Astrocyte (in vitro differentiated cells and primary cell): ENCODE data around the gene P3H2. TPM values are rescaled to one million over a fixed set of nuclear protein-coding genes. Genes with fewer than 3 reads are reported as not detected.
A peak's percentile ranks its signal among the peaks of the same experiment; 100 is the strongest.

Source experiments
- DNase-seq: peaks from one replicate; pipeline ENCODE4 v3.0.0-alpha.2; 2010; ENCODE audit warnings: low read depth
- FAIRE-seq: peaks from 2 replicates; lab custom pipeline; 2011; peaks lifted over from hg19 to GRCh38; lab: Jason Lieb, UNC
- H2AFZ ChIP-seq: 2 replicates; pipeline ENCODE4 v1.6.0; 2012; ENCODE audit warnings: low read depth, low read length, inconsistent platforms
- H3K27ac ChIP-seq: 2 replicates; pipeline ENCODE4 v1.5.1; 2011; ENCODE audit warnings: low read depth, low read length, inconsistent platforms
- H3K27me3 ChIP-seq: 2 replicates; pipeline ENCODE4 v1.6.0; 2011; ENCODE audit warnings: low read length, inconsistent platforms; ENCODE audit not compliant: insufficient read depth
- H3K36me3 ChIP-seq: 2 replicates; pipeline ENCODE4 v1.5.1; 2011; ENCODE audit warnings: low read length, inconsistent platforms; ENCODE audit not compliant: insufficient read depth
- H3K4me1 ChIP-seq: 2 replicates; pipeline ENCODE4 v1.5.1; 2011; ENCODE audit warnings: low read length, inconsistent platforms; ENCODE audit not compliant: insufficient read depth
- H3K4me2 ChIP-seq: 2 replicates; pipeline ENCODE4 v1.6.0; 2012; ENCODE audit warnings: low read length, inconsistent platforms
- H3K4me3 ChIP-seq: 2 replicates; pipeline ENCODE4 v1.5.1; 2011; ENCODE audit warnings: low read depth, mild to moderate bottlenecking, low read length, inconsistent platforms; ENCODE audit not compliant: insufficient read depth
- H3K79me2 ChIP-seq: 2 replicates; pipeline ENCODE4 v1.6.0; 2012; ENCODE audit warnings: mild to moderate bottlenecking, low read length, inconsistent platforms; ENCODE audit not compliant: insufficient read depth
- H3K9ac ChIP-seq: 2 replicates; pipeline ENCODE4 v1.6.0; 2012; ENCODE audit warnings: mild to moderate bottlenecking, low read length, inconsistent platforms
- H3K9me3 ChIP-seq: 2 replicates; pipeline ENCODE4 v1.5.1; 2012; ENCODE audit warnings: low read depth, mild to moderate bottlenecking, low read length, inconsistent platforms; ENCODE audit not compliant: insufficient read depth
- H4K20me1 ChIP-seq: 2 replicates; pipeline ENCODE4 v1.6.0; 2012; ENCODE audit warnings: low read length, inconsistent platforms; ENCODE audit not compliant: insufficient read depth
- H3K27ac Mint-ChIP-seq: one replicate; pipeline ENCODE4 v1.8.0; 2021; ENCODE audit warnings: mild to moderate bottlenecking, mixed read lengths; ENCODE audit not compliant: unreplicated experiment
- H3K27me3 Mint-ChIP-seq: one replicate; pipeline ENCODE4 v1.8.0; 2021; ENCODE audit warnings: low read depth, mixed read lengths; ENCODE audit not compliant: unreplicated experiment
- H3K36me3 Mint-ChIP-seq: one replicate; pipeline ENCODE4 v1.8.0; 2021; ENCODE audit warnings: low read depth, mixed read lengths; ENCODE audit not compliant: unreplicated experiment
- H3K4me1 Mint-ChIP-seq: one replicate; pipeline ENCODE4 v1.8.0; 2021; ENCODE audit warnings: low read depth, mixed read lengths; ENCODE audit not compliant: unreplicated experiment
- H3K4me3 Mint-ChIP-seq: one replicate; pipeline ENCODE4 v1.8.0; 2021; ENCODE audit warnings: mild to moderate bottlenecking, moderate library complexity, mixed read lengths; ENCODE audit not compliant: unreplicated experiment
- H3K9me3 Mint-ChIP-seq: one replicate; pipeline ENCODE4 v1.8.0; 2021; ENCODE audit warnings: mild to moderate bottlenecking, mixed read lengths; ENCODE audit not compliant: unreplicated experiment
- EZH2 ChIP-seq: IDR thresholded peaks from 2 replicates; pipeline ENCODE4 v1.6.1; 2012; ENCODE audit warnings: mild to moderate bottlenecking, low read length, inconsistent platforms; ENCODE audit not compliant: insufficient read depth
- total RNA-seq: library from RNA; stranded (reverse); gene quantifications from 2 replicates; pipeline ENCODE4 v1.2.1, GENCODE V29; 2021
- TF ChIP-seq, protein P1 (sequence below): IDR thresholded peaks from 2 replicates; pipeline ENCODE4 v1.5.1; 2011; ENCODE audit warnings: low read depth, mild to moderate bottlenecking, inconsistent platforms, low read length, moderate library complexity; ENCODE audit not compliant: insufficient read depth

P3H2 gene
- total RNA-seq, 1 donor from 2014 or later = 57.7 TPM

DNA sequence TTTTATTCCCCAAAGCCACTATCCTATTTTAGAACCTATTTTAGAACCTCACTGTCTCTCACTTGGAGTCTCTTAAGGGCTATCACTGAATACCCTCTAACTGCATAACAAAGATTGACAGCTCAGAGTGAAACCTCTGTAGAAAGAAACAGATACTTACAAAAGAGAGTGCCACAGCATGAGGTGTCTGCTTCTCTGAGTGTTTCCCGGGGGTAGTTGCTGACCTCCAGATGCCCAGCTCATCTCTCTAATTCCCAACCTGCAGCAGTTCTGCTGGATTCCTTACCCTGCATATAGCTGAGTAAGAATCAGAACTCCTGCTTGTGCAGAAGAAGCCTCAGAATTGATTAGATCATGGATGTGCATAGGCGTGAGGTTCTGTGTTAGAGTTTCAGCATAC is 34.5 kb downstream of the P3H2 start:
- Histone ChIP-seq H3K4me3 (no peak overlapping the region), H3K9me3 (no peaks in the 10 kb centered on the region), H4K20me1 (no peaks in the 10 kb centered on the region), H3K27ac (no peak overlapping the region), H2AFZ (no peak overlapping the region), H3K27me3 (no peaks in the 10 kb centered on the region), H3K4me1 (peaks cover 9% of the 10 kb centered on the region), H3K9ac (no peak overlapping the region), H3K4me2 (no peak overlapping the region), H3K79me2 (no peaks in the 10 kb centered on the region), H3K36me3 (no peaks in the 10 kb centered on the region)
- DNase-seq (no peak), FAIRE-seq (no peak)
- no peak overlapping the region for H3K27ac Mint-ChIP-seq
- H3K4me3 Mint-ChIP-seq = no peak overlapping the region
- H3K27me3 Mint-ChIP-seq = no peaks in the 10 kb centered on the region
- peaks cover 9% of the 10 kb centered on the region for H3K36me3 Mint-ChIP-seq
- H3K9me3 Mint-ChIP-seq = no peaks in the 10 kb centered on the region
- peaks cover 43% of the 10 kb centered on the region for H3K4me1 Mint-ChIP-seq
- no peak for TF ChIP-seq EZH2
- TF ChIP-seq, protein P1, sequence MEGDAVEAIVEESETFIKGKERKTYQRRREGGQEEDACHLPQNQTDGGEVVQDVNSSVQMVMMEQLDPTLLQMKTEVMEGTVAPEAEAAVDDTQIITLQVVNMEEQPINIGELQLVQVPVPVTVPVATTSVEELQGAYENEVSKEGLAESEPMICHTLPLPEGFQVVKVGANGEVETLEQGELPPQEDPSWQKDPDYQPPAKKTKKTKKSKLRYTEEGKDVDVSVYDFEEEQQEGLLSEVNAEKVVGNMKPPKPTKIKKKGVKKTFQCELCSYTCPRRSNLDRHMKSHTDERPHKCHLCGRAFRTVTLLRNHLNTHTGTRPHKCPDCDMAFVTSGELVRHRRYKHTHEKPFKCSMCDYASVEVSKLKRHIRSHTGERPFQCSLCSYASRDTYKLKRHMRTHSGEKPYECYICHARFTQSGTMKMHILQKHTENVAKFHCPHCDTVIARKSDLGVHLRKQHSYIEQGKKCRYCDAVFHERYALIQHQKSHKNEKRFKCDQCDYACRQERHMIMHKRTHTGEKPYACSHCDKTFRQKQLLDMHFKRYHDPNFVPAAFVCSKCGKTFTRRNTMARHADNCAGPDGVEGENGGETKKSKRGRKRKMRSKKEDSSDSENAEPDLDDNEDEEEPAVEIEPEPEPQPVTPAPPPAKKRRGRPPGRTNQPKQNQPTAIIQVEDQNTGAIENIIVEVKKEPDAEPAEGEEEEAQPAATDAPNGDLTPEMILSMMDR = no peak

DNA sequence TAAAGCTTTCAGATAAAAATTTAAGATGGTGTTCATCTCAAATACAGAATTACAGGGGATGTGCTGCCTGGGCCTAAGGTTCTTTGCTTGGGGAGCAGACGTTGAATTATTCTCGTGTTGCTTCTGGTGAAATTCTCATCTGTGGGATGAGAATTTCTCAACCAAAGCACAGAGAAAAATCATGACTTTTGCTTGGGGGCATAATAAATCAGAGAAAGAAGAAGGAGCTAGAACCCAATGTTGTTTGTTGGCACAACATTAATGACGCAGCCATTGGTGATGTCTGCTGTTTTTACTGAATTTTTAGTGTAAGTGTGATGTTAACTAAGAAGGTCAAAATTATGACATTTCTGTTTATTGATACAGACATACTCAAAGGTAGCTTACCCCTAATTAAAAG is 35.7 kb downstream of the P3H2 start:
- Mint-ChIP-seq H3K36me3 (peaks cover 9% of the 10 kb centered on the region), H3K4me1 (peaks cover 40% of the 10 kb centered on the region), H3K27ac (no peak overlapping the region), H3K9me3 (no peaks in the 10 kb centered on the region), H3K27me3 (no peaks in the 10 kb centered on the region), H3K4me3 (no peak overlapping the region)
- peaks cover 9% of the 10 kb centered on the region for H3K4me1 ChIP-seq
- no peak overlapping the region for H3K4me2 ChIP-seq
- H3K36me3 ChIP-seq = no peaks in the 10 kb centered on the region
- no peak for FAIRE-seq
- H3K27me3 ChIP-seq = no peaks in the 10 kb centered on the region
- DNase-seq = no peak
- H3K9me3 ChIP-seq = no peaks in the 10 kb centered on the region
- H4K20me1 ChIP-seq = no peaks in the 10 kb centered on the region
- no peak overlapping the region for H3K9ac ChIP-seq
- TF ChIP-seq, protein P1 = no peak
- no peak for TF ChIP-seq EZH2
- no peak overlapping the region for H2AFZ ChIP-seq
- no peak overlapping the region for H3K27ac ChIP-seq
- no peaks in the 10 kb centered on the region for H3K79me2 ChIP-seq
- no peak overlapping the region for H3K4me3 ChIP-seq

DNA sequence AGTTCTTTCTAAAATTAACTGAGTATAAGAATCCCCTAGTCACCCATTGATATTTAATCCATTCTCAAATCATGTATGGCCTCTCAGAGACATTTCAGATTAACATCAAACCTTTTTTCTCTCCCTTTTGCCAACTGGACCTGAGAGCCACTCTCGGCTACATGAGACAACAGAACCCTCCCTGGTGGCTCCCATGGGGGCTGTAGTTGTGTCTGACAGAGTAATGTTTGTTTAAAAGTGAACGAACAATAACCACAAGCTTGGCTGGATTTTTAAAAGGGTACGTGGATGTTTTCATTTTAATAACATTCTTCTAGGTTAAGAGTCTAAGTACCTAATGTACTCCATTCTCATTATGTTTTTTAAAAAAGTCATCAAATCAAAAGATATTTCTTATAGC is 37.1 kb downstream of the P3H2 start:
- FAIRE-seq (no peak), DNase-seq (no peak)
- H3K9ac ChIP-seq = no peak overlapping the region
- H3K4me3 Mint-ChIP-seq = no peak overlapping the region
- H3K27ac Mint-ChIP-seq = no peak overlapping the region
- H3K27me3 Mint-ChIP-seq = no peaks in the 10 kb centered on the region
- H4K20me1 ChIP-seq = no peaks in the 10 kb centered on the region
- H3K27me3 ChIP-seq = no peaks in the 10 kb centered on the region
- no peaks in the 10 kb centered on the region for H3K36me3 ChIP-seq
- H3K9me3 ChIP-seq = no peaks in the 10 kb centered on the region
- H3K9me3 Mint-ChIP-seq = no peaks in the 10 kb centered on the region
- peak overlapping the region; percentile 14 for H2AFZ ChIP-seq
- H3K4me1 Mint-ChIP-seq = peaks cover 30% of the 10 kb centered on the region
- peaks cover 4% of the 10 kb centered on the region for H3K4me1 ChIP-seq
- no peak for TF ChIP-seq EZH2
- TF ChIP-seq, protein P1 = no peak
- H3K27ac ChIP-seq = no peak overlapping the region
- peak overlapping the region; percentile 23 for H3K4me2 ChIP-seq
- no peak overlapping the region for H3K4me3 ChIP-seq
- peaks cover 2% of the 10 kb centered on the region for H3K36me3 Mint-ChIP-seq
- H3K79me2 ChIP-seq = peaks cover 3% of the 10 kb centered on the region
